Measurements from ENCODE around the gene OR51V1.
A peak's percentile ranks its signal among the peaks of the same experiment; 100 is the strongest.
"Not testable (repeated sequence)": the region's sequence is repeated elsewhere in the genome, so short reads cannot be mapped to it uniquely, and the experiment has no call there.

OR51V1 gene

DNA sequence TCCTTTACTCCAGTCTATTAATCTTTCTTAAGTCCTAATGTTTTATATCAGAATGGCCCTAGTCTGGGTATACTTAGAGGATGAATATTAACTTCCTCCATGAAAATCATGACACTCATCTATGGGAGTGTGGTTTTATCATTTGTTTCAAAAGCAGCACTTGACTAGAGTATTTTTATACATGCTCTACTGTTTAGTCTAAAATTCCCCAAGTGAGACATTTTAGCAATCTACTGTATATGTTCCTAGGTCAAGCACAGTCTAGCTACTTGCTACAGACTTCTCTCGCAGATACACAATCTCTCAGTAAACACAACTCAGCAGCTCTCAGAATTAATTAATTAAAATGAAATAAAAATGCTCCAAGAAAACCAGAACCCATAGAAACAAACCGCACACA lies 29.3 kb upstream of the OR51V1 start:
- DNase-seq: no peak

DNA sequence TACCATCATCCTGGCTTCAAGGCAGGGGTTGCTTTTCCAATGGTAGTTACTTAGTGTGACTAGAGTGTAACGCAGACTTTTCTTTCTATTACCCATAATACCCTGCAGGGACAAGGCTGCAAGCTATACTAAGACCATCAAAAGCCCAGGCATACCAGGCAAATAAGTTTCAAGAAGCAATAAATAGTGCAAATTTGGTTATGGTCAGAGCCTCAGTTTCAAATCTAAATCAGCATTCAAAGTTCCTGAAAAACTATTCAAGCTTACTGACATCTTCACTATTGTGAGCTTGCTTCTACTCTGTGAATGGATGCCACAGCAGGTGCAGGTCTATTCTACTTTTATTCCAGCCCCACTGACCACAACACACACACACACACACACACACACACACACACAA lies 28.9 kb upstream of the OR51V1 start:
- no peak for DNase-seq

DNA sequence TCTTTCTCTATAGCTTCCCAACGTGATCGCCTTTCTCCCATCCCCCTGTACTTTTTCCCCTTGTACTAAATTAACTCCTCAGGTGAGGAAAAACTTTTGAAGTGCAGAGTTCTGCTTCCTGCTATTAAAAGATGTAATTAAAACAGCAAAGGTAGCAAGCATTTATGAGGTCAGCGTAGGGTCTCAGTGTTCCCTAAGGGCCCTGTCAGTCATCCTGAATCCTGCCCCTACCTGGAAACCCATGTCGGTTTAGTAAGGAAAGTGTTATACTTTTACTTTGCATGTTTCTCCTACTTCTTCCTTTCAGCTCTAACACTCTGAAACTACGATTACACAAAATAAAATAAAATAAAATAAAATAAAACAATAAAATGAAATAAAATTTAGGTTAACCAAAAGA lies 27.6 kb upstream of the OR51V1 start:
- DNase-seq: no peak

DNA sequence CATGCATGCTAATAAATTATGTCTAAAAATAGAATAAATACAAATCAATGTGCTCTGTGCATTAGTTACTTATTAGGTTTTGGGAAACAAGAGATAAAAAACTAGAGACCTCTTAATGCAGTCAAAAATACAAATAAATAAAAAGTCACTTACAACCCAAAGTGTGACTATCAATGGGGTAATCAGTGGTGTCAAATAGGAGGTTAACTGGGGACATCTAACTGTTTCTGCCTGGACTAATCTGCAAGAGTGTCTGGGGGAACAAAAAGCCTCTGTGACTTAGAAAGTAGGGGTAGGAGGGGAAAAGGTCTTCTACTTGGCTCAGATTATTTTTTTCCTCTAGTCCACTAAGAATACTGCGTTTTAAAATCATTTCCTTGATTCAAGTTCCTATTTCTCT lies 27.2 kb upstream of the OR51V1 start:
- no peak for DNase-seq

DNA sequence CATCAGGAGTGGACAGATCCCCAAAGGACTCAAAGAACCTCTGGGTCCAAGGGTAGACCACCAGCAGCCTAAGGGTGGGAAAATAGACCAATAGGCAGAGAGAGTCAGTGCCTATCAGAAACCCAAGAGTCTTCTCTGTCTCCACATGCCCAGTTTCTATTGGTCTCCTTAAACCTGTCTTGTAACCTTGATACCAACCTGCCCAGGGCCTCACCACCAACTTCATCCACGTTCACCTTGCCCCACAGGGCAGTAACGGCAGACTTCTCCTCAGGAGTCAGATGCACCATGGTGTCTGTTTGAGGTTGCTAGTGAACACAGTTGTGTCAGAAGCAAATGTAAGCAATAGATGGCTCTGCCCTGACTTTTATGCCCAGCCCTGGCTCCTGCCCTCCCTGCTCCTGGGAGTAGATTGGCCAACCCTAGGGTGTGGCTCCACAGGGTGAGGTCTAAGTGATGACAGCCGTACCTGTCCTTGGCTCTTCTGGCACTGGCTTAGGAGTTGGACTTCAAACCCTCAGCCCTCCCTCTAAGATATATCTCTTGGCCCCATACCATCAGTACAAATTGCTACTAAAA lies 26.3 kb upstream of the OR51V1 start, which contains the start of gene HBB:
Gene HBB, minus strand, starts transcription at position 340 of the 579 bp plus-strand sequence. Its CDS starts 50 bp downstream, at position 290.
- no peak for DNase-seq

DNA sequence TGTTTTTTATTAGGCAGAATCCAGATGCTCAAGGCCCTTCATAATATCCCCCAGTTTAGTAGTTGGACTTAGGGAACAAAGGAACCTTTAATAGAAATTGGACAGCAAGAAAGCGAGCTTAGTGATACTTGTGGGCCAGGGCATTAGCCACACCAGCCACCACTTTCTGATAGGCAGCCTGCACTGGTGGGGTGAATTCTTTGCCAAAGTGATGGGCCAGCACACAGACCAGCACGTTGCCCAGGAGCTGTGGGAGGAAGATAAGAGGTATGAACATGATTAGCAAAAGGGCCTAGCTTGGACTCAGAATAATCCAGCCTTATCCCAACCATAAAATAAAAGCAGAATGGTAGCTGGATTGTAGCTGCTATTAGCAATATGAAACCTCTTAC lies 25.0 kb upstream of the OR51V1 start:
- DNase-seq: no peak

DNA sequence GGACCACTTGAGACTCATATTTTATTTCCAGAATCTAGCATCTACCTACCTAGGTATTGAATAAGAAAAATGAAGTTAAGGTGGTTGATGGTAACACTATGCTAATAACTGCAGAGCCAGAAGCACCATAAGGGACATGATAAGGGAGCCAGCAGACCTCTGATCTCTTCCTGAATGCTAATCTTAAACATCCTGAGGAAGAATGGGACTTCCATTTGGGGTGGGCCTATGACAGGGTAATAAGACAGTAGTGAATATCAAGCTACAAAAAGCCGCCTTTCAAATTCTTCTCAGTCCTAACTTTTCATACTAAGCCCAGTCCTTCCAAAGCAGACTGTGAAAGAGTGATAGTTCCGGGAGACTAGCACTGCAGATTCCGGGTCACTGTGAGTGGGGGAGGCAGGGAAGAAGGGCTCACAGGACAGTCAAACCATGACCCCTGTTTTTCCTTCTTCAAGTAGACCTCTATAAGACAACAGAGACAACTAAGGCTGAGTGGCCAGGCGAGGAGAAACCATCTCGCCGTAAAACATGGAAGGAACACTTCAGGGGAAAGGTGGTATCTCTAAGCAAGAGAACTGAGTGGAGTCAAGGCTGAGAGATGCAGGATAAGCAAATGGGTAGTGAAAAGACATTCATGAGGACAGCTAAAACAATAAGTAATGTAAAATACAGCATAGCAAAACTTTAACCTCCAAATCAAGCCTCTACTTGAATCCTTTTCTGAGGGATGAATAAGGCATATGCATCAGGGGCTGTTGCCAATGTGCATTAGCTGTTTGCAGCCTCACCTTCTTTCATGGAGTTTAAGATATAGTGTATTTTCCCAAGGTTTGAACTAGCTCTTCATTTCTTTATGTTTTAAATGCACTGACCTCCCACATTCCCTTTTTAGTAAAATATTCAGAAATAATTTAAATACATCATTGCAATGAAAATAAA lies 24.3 kb upstream of the OR51V1 start:
- no peak for DNase-seq

DNA sequence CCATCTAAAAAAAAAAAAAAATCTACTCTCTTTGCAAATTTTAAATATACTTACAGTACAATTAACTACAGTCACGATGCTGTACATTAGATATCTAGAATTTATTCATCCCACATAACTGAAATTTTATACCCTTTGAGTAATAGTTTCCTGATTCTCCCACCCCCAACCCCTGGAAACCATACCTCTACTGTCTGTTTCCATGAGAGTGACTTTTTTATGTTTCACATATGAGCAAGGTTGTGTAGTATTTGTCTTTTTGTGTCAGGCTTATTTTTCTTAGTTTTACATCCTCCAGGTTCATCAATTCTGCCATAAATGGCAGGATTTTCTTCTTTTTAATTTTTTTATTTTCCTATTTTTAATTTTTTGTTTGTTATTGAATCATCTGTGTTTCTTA lies 23.2 kb upstream of the OR51V1 start:
- no peak for DNase-seq

DNA sequence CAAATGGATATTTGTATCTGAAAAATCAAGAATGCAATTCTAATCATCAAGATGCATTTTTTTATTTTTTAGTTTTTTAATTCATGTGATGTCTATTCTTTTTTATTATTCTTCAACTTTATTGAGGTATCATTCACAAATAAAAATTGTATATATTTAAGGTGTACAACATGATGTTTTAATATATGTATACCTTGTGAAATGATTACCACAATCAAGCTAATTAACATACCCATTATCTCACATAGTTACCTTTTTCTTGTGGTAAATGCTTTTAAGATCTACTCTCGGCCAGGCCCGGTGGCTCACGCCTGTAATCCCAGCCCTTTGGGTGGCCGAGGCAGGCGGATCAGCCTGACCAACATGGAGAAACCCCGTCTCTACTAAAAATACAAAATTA lies 22.7 kb upstream of the OR51V1 start:
- no peak for DNase-seq

DNA sequence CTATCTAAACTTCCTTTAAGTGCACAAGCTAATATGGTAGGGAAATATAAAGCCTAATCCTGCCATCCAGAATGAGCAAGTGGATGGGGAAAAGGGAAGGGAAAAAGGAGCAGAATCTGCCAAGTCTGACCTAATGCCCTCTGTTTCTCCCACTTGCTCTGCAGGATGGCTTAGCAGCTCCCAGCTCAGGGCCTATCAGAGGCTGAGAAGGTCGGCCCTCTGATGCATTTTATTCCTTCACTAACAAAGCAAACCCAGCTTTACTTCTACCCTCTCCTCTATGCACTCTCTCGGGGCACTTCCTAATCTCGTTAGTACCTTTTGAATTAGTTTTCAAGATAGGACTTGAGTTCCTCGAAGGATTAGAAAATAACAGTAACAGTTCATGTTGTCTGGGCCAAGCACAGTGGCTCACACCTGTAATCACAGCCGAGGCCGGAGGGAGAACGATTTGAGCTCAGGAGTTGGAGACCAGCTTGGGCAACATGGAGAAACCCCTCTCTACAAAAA lies 9.9 kb upstream of the OR51V1 start:
- no peak for DNase-seq

DNA sequence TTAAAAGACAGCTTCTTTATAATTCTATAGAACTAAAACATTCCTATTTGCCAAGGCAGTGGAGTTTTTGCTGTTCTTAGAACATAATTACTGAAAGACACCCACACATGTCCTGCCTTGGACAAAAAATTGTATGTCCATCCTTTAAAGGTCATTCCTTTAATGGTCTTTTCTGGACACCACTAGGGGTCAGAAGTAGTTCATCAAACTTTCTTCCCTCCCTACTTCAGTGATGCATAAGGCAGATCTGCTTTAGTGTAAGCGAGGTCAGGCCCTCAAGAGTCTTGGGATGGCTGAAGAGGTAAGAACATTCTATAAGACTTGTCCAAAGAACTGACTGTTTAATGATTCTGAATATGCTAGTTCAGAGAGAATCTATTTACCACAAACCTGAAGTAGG lies 4.3 kb upstream of the OR51V1 start:
- DNase-seq: peak; percentile 55

DNA sequence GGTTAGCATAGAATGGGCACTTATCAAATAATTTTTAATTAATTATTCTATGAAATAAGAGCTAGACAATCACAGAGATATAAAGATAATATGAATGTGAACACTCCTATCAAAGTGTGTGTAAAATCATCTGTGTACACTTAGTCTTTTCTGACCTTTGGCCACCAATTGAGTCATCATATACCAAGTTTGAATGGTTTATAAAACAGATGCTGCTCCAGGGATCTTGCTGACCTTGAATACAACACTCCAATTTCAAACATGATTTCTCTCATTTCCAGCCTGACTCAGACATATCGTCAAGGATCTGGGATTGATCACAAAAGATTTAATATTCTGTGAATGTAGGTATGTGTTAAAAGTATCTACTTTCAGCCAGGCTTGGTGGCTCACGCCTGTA lies 2.9 kb upstream of the OR51V1 start:
- no peak for DNase-seq

DNA sequence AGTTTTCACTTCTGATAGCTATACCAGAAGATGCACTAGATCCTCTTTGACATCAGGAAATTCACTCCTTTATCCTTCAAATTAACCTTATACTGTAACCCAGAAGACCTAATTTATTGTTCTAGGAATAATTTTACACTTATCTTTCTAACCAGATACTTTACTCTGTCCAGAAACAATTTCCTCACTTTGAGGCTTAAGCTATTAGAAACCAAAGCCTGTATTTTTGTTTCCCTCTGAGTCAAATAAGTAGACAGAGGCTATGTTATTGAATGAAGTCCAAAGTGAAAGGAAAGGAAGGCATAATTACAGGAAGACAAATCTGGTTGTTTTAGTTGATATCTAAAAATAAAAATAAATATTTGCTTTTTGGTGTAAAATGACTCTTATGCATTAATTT lies 2.2 kb downstream of the OR51V1 start:
- DNase-seq: no peak

DNA sequence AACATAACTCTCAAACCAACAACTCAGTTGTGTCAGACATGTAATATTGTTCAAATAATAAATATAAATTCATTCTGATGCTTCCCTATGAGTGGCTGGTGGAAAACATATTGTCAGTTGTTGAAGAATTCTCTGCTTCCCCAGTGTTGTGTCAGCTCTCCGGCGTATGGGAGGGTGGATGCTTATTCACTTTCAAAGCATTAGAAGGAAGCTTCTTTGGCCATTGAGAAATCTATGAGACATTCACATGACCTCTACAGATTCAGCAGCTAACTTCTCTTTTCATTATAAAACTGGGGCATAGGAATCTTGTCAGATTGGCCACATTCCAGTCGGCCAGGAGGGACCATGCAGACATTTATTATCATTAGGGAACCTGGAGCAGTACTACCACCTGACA lies 2.9 kb downstream of the OR51V1 start:
- no peak for DNase-seq

DNA sequence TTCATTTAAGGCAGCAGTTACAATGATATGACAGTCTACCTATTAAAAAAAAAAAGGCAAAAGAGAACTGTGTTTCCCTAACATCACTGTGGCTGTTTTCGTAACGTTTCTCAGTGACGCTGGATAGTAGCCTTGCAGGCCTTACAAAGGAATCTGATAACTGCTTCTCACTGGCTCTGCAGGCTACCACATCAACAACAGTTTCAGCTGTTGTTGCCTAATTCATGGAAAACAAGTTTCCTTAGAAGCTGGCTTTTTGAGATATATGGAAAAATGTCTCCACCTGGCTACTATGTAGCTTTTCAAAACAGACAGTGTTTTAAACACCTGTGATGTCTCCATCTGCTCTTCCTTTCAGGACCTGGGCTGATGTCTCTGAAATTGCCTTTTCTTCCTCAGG lies 3.8 kb downstream of the OR51V1 start:
- no peak for DNase-seq

DNA sequence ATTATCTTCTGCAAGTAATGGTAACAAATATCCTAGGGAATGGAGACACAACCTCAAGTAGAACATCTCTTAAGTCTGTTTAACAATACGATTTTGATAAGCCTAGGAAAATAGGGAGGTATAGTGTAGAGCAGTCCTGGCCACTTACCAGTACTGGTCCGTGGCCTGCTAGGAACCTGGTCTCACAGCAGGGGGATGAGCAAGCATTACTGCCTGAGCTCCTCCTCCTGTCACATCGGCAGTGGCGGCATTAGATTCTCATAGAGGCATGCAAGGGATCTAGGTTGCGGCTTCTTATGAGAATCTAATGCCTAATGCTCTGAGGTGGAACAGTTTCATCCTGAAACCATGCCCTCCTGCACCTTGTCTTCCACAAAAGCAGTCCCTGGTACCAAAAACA lies 4.4 kb downstream of the OR51V1 start:
- DNase-seq: no peak

DNA sequence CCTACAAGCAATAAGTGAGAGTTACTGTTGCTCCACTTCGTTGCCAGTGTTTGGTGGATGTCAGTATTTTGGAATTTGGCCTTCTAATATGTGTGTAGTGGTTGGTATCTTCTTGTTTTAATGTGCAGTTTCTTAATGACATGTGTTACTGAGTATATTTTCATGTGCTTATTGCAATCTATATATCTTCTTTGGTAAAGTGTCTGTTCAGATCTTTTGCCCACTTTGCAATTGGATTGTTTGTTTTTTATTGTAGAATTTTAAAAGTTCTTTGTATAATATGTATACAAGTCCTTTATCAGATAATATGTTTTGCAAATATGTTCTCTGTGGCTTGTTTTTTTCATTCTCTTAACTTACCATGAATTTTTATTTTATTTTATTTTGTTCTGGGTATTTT lies 7.7 kb downstream of the OR51V1 start:
- no peak for DNase-seq

DNA sequence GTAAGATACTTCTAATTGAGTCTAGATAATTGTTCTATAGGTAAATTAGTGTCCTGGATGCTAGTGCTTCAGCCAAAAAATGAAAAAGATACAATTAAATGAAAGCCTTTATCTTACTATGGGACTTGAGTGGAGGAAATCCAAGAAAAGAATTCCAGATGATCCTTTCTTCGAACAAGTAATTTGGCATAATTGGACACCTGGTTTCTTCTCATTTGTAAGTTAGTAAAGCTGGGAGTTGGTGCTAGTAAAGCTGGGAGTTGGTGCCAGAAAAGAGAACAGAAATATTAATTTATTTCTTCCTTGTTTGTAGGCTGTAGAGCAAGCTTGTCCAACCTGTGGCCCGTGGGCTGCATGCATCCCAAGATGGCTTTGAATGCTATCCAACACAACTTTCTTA lies 12.3 kb downstream of the OR51V1 start:
- DNase-seq: no peak

DNA sequence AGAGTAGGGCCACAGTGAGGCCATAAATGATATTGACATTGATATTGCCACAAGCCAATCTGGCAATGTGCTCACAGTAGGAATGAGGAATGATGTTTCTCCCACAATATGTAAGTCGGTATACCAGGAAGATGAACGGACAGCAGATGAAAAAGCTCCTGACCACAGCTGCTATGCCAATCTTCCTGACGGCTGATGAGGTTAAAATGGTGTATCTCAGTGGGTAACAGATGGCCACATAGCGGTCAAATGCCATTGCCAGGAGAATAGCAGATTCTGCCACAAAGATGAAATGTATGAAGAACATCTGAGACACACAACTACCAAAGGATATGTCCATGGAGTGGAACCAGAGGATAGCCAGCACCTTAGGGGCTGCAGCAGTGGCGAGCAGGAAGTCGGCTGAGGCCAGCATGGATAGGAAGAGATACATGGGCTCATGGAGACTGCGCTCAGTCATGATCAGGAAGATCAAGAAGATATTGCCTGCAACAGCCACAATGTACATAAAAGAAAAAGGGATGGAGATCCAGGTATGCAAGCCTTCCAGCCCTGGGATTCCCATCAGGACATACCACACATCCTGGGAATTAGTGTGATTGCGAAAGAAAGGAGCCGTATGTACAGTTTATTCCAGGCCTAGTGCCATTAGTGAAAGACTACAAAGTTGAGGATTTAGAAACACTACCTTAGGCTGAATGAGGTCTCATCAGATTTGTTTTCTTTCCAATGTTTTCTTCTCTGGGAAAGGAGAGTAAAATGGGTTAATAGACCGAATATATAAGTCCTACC lies 22.2 kb downstream of the OR51V1 start:
- DNase-seq: no peak

DNA sequence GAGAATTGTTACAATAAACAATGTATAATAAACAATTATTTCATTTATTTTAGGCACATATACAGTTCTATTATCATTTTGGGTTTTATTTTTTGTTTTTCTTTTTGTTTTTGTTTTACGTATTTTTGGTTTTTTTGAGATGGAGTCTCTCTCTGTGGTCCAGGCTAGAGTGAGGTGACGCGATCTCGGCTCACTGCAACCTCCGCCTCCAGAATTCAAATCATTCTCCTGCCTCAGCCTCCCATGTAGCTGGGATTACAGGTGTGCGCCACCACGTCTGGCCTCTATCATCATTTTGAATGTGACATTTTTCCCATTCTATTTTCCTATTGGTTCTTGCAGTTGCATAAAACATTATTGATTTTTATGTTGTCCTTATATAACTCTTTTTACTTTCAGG lies 25.5 kb downstream of the OR51V1 start:
- no peak for DNase-seq

DNA sequence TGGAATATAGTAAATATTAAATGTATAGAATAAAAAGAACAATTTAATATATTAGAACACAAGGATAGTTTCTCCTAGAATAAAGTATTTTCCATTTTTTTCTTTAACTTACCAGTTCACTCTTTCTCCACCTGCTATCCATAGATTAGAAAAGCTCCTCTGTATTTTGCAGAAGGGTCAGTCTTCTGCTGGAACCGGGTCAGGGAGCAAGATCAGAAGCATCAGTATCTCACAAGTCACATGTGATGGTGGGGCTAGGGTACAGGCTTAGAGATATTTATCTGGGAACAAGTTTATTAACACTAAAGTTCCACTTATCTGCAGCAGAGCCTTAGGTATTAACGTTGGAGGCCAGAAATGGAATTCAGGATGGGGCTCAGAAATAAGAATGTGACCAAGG lies 28.6 kb downstream of the OR51V1 start:
- DNase-seq: no peak

DNA sequence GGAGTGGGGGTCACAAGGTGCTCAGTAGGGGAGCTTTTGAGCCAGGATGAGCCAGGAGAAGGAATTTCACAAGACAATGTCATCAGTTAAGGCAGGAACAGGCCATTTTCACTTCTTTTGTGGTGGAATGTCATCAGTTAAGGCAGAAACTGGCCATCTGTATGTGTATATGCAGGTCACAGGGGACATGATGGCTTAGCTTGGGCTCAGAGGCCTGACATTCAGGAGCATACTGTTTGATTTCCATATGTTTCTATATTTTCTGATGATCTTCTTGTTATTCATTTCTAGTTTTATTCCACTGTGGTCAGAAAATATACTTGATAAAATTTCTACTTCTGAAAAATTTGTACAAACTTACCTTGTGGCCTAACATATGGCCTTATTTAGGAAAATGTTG lies 34.6 kb downstream of the OR51V1 start:
- not testable (repeated sequence) for DNase-seq

DNA sequence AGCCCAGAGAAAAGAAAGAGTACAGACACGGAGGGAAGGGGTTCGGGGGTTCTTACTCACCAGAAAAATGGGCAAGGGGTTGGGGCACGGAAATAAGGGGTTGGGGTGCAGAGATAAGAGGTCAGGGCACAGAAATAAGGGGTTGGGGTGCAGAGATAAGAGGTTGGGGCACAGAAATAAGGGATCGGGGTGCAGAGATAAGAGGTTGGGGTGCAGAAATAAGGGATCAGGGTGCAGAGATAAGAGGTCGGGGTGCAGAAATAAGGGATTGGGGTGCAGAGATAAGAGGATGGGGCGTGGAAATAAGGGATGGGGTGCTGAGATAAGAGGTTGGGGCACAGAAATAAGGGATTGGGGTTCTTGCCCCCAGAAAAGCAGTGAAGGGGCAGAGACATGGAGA lies 35.7 kb downstream of the OR51V1 start:
- not testable (repeated sequence) for DNase-seq

DNA sequence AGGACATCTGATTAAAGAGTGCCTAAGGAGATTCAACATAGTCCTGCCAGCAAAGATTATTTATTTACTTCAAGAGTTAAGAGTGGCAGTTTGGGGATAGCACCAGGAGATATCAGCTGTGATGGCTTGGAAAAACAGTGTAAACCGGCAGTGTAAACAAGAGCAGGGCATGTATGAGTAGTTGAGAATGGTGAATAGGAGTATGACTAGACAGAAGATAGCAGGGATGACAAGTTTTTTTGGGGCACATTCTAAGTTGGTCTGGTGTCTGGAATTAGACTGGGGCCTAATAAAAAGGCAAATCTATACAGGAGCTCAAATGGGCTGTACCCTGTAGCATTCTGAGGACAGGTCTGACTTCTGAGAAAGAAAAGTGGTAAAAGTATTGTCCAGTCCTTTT lies 39.4 kb downstream of the OR51V1 start:
- DNase-seq: not testable (repeated sequence)
